Breast epithelium (tissue), 3 donors: ENCODE results near the gene CDHR3.

Experiments used
- POLR2AphosphoS5 ChIP-seq, 3 donors: sonication (generic); formaldehyde crosslinking; IDR thresholded peaks; one replicate each; pipeline ENCODE4 v1.6.1; 2017; ENCODE audit warnings: antibody characterized with exemption in 3 of 3
- TF ChIP-seq, protein P1 (sequence below), 3 donors: fragments of 450-650 bp; IDR thresholded peaks; one replicate each; pipeline ENCODE4 v1.5.1; 2016 to 2017; ENCODE audit warnings: antibody characterized with exemption in 3 of 3, mild to moderate bottlenecking in 3 of 3, moderate library complexity in 3 of 3

DNA sequence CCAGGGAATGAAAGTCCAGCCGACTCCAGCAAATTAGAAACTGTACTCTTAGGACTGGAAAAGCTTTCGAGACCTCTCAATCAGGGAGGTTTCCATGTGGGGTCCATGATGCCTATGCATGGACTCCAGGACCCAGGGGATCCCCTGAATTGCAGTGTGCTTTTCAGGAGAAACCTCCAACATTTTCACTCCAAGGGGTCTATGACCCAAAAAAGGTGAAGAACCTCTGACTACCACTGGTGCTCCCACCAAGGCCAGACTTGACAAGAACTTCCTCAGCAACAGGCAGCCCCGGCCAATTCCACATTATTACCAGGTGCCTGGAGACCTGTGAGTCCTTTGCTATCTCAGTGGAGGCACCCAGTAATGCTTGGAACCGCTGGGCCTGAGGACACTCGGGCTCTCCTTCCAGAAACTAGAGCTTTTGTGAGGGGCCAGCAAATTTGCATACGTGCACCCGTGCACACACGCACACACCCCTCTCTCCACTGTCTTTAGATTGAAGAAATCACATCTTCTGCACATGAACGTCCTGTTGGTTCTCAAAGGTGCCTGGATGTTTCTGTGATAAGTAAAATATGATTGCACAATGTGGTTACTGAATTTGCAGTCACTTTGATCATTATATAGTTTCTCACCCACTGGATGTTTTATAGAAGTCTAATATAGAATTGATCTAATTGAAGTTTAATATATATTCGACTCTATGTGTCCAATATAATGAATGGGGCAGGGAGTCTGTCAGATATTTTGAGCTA is 94.3 kb downstream of the CDHR3 start:
- TF ChIP-seq, protein P1, sequence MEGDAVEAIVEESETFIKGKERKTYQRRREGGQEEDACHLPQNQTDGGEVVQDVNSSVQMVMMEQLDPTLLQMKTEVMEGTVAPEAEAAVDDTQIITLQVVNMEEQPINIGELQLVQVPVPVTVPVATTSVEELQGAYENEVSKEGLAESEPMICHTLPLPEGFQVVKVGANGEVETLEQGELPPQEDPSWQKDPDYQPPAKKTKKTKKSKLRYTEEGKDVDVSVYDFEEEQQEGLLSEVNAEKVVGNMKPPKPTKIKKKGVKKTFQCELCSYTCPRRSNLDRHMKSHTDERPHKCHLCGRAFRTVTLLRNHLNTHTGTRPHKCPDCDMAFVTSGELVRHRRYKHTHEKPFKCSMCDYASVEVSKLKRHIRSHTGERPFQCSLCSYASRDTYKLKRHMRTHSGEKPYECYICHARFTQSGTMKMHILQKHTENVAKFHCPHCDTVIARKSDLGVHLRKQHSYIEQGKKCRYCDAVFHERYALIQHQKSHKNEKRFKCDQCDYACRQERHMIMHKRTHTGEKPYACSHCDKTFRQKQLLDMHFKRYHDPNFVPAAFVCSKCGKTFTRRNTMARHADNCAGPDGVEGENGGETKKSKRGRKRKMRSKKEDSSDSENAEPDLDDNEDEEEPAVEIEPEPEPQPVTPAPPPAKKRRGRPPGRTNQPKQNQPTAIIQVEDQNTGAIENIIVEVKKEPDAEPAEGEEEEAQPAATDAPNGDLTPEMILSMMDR (IDR thresholded peaks at IDR 0.05): peak in 1 of 3 donors; percentile 7
- no peak for TF ChIP-seq POLR2AphosphoS5 (IDR thresholded peaks at IDR 0.05)
